Body of pancreas (tissue), 4 donors: ENCODE data around the gene DIRAS1.
"Not testable (repeated sequence)": the region's sequence is repeated elsewhere in the genome, so short reads cannot be mapped to it uniquely, and the experiment has no call there.

Experiments
- CTCF ChIP-seq, 7 experiments: fragments of 450-650 bp in 4 of 7; fragments of 200-600 bp in 3 of 7; sonication (generic) in 3 of 7; IDR thresholded peaks; one replicate each; pipeline ENCODE4 v1.5.1; 2016 to 2019; ENCODE audit warnings: antibody characterized with exemption in 7 of 7
- POLR2A ChIP-seq, 3 donors: fragments of 450-650 bp; IDR thresholded peaks; one replicate each; pipeline ENCODE4 v1.6.1; 2016; ENCODE audit warnings: antibody characterized with exemption in 3 of 3, mild to moderate bottlenecking in 2 of 3

- not testable (repeated sequence) for TF ChIP-seq CTCF, POLR2A (IDR thresholded peaks at IDR 0.05)
These were observed 7.1 kb downstream of the DIRAS1 start for GRCh38 chr19:2714102-2714501.
